BJ (cell line): ENCODE measurements around the gene UFSP2. TPM values are rescaled to one million over a fixed set of nuclear protein-coding genes. Genes with fewer than 3 reads are reported as not detected.

Experiments used
- CTCF ChIA-PET: fragments of 350-600 bp; formaldehyde crosslinking; extraction: SDS; loops from one replicate; lab custom pipeline; 2021; ENCODE audit warnings: antibody characterized with exemption, inconsistent platforms; lab: Yijun Ruan, JAX
- POLR2A ChIA-PET: fragments of 300-600 bp; sonication (Branson Sonifier 250); formaldehyde crosslinking; extraction: SDS; loops from one replicate; lab custom pipeline; 2021; ENCODE audit warnings: antibody characterized with exemption; lab: Charles Lee
- DNase-seq: peaks from one replicate; pipeline ENCODE4 v3.0.0-alpha.2; 2011; ENCODE audit warnings: low read depth
- H3K27me3 ChIP-seq: 2 replicates; pipeline ENCODE4 v1.6.0; 2011; ENCODE audit warnings: low read length; ENCODE audit not compliant: control insufficient read depth, insufficient read depth
- H3K36me3 ChIP-seq: 2 replicates; pipeline ENCODE4 v1.5.1; 2011; ENCODE audit warnings: low read length; ENCODE audit not compliant: control insufficient read depth, insufficient read depth
- H3K4me3 ChIP-seq: 2 replicates; pipeline ENCODE4 v1.5.1; 2011; ENCODE audit warnings: low read depth, mild to moderate bottlenecking, control low read depth, low read length
- polyA plus RNA-seq: library from polyadenylated mRNA; depleted of rRNA; stranded (reverse); fragments of >200 nt; gene quantifications from 2 replicates; pipeline ENCODE4 v1.2.3, GENCODE V29; 2011
- TF ChIP-seq, protein P1 (sequence below): IDR thresholded peaks from 2 replicates; pipeline ENCODE4 v1.5.1; 2011; ENCODE audit warnings: low read depth, mild to moderate bottlenecking, control low read depth, inconsistent platforms, low read length, moderate library complexity; ENCODE audit not compliant: insufficient read depth

UFSP2 gene
- polyA plus RNA-seq, 1 experiment, result 18.8 TPM

- H3K36me3 ChIP-seq, result peaks cover 3% of the 10 kb centered on the region
- no peak for DNase-seq
- CTCF ChIA-PET, result interaction anchor here (1.7 kb wide), 1 partner anchor 10 kb away, joined by 5 read pairs; no protein-coding TSS in a partner anchor
- H3K4me3 ChIP-seq, result no peak overlapping the region
- TF ChIP-seq, protein P1, sequence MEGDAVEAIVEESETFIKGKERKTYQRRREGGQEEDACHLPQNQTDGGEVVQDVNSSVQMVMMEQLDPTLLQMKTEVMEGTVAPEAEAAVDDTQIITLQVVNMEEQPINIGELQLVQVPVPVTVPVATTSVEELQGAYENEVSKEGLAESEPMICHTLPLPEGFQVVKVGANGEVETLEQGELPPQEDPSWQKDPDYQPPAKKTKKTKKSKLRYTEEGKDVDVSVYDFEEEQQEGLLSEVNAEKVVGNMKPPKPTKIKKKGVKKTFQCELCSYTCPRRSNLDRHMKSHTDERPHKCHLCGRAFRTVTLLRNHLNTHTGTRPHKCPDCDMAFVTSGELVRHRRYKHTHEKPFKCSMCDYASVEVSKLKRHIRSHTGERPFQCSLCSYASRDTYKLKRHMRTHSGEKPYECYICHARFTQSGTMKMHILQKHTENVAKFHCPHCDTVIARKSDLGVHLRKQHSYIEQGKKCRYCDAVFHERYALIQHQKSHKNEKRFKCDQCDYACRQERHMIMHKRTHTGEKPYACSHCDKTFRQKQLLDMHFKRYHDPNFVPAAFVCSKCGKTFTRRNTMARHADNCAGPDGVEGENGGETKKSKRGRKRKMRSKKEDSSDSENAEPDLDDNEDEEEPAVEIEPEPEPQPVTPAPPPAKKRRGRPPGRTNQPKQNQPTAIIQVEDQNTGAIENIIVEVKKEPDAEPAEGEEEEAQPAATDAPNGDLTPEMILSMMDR, result no peak
- no peaks in the 10 kb centered on the region for H3K27me3 ChIP-seq
- POLR2A ChIA-PET, result no interaction called here
Observed at GRCh38 chr4:185374573-185374972, 51.2 kb downstream of the UFSP2 start.

DNA sequence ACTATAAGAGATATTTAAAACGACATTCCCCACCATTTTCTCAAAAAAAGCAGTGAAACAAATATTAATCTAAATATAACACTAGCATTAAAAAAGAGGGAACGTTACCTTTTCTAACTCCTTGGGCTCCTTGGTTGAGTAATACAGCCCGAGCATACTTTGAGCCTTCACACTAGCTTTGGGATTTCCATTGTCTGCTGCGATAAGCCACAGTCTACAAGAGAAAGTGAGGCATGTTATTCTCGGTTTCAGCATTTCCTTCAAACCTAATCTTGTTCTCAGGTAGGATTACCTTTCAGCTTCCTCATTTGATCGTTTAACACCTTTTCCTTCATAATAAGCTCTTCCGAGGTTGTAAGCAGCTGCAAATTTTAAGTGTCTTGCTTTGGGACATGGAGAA, 51.7 kb downstream of the UFSP2 start:
- CTCF ChIA-PET, result interaction anchor here (1.7 kb wide), 1 partner anchor 10 kb away, joined by 5 read pairs; no protein-coding TSS in a partner anchor
- Histone ChIP-seq H3K4me3 (no peak overlapping the region), H3K27me3 (no peaks in the 10 kb centered on the region), H3K36me3 (peaks cover 3% of the 10 kb centered on the region)
- no peak for DNase-seq
- POLR2A ChIA-PET, result no interaction called here
- TF ChIP-seq, protein P1, result no peak

DNA sequence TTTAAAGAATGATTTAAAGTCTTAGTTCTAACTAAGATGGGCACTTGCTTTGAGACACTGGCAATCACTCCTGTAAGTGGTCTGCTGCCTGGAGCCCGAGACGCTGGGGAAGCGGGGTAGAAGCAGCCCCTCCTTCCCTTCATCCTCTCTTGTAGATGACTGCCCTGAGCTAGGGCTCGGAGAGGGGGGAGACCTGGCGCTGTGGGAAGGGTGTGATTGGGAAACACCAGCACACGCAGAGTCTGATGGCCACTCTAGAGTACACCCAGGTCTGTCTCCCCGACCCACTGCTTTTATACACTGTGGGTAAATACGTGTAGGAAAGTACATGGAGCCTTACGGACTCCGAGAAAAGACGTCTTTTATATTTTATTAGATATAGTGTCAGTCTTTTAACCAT, 54.1 kb downstream of the UFSP2 start:
- DNase-seq, result no peak
- TF ChIP-seq, protein P1, result no peak
- Histone ChIP-seq H3K27me3 (no peaks in the 10 kb centered on the region), H3K4me3 (no peak overlapping the region), H3K36me3 (peaks cover 5% of the 10 kb centered on the region)
- ChIA-PET POLR2A (no interaction called here), CTCF (no interaction called here)

GRCh38 chr4:185370268-185370949, 55.4 kb downstream of the UFSP2 start:
- peaks cover 5% of the 10 kb centered on the region for H3K36me3 ChIP-seq
- ChIA-PET POLR2A (no interaction called here), CTCF (no interaction called here)
- no peak overlapping the region for H3K4me3 ChIP-seq
- TF ChIP-seq, protein P1, result no peak
- no peak for DNase-seq
- H3K27me3 ChIP-seq, result no peaks in the 10 kb centered on the region

DNA sequence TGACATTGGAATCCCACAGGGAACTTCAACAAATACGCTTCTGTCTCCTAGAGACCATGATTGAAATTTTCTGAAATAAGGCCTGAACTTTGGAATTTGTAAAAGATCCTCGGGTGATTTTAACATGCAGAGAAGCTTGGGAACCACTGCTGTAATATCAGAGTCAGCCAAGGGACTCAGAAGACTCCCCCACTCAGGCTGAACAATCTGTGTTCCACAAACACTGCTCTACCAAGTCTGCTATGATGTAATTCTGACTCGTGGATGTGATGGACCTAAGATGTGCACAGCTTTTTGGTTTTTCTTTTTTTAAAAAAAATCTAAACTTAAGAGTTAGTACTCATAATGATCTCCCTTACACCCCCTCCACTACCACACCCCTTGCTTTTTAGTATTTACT, 56.0 kb downstream of the UFSP2 start:
- POLR2A ChIA-PET, result no interaction called here
- no peaks in the 10 kb centered on the region for H3K27me3 ChIP-seq
- CTCF ChIA-PET, result no interaction called here
- peaks cover 5% of the 10 kb centered on the region for H3K36me3 ChIP-seq
- no peak overlapping the region for H3K4me3 ChIP-seq
- no peak for DNase-seq
- TF ChIP-seq, protein P1, result no peak
